Smooth muscle cell (in vitro differentiated cells): ENCODE measurements around the gene PML. TPM values are rescaled to one million over a fixed set of nuclear protein-coding genes. Genes with fewer than 3 reads are reported as not detected.

Experiments
- DNase-seq: peaks from one replicate; lab custom pipeline; 2025; ENCODE audit not compliant: unreplicated experiment; lab: John Stamatoyannopoulos, UW
- H2AFZ ChIP-seq: fragments of 200-600 bp; sonication (generic); 2 replicates; pipeline ENCODE4 v1.6.0; 2016; ENCODE audit warnings: antibody characterized with exemption, low read depth, mild to moderate bottlenecking
- H3F3A ChIP-seq: fragments of 200-600 bp; sonication (generic); 2 replicates; pipeline ENCODE4 v1.6.0; 2017; ENCODE audit warnings: antibody characterized with exemption, low read depth
- H3K27ac ChIP-seq: fragments of 200-600 bp; sonication (generic); 2 replicates; pipeline ENCODE4 v1.5.1; 2016; ENCODE audit warnings: low read depth, mild to moderate bottlenecking
- H3K27me3 ChIP-seq: fragments of 200-600 bp; sonication (generic); 2 replicates; pipeline ENCODE4 v1.6.1; 2016; ENCODE audit warnings: low read depth, mild to moderate bottlenecking
- H3K36me3 ChIP-seq: fragments of 200-600 bp; sonication (generic); 2 replicates; pipeline ENCODE4 v1.5.1; 2016; ENCODE audit warnings: low read depth
- H3K4me1 ChIP-seq: fragments of 200-600 bp; sonication (generic); 2 replicates; pipeline ENCODE4 v1.5.1; 2016; ENCODE audit warnings: low read depth
- H3K4me2 ChIP-seq: fragments of 200-600 bp; sonication (generic); 2 replicates; pipeline ENCODE4 v1.6.0; 2016; ENCODE audit warnings: mild to moderate bottlenecking
- H3K4me3 ChIP-seq: fragments of 200-600 bp; sonication (generic); 2 replicates; pipeline ENCODE4 v1.5.1; 2016; ENCODE audit warnings: mild to moderate bottlenecking
- H3K79me2 ChIP-seq: fragments of 200-600 bp; sonication (generic); 2 replicates; pipeline ENCODE4 v1.6.0; 2016; ENCODE audit warnings: low read depth, mild to moderate bottlenecking
- H3K9ac ChIP-seq: fragments of 200-600 bp; sonication (generic); 2 replicates; pipeline ENCODE4 v1.6.0; 2016; ENCODE audit warnings: low read depth
- H3K9me3 ChIP-seq: fragments of 200-600 bp; sonication (generic); replicated peaks from 2 replicates; pipeline ENCODE4 v1.5.1; 2016; ENCODE audit warnings: low read depth
- H4K20me1 ChIP-seq: fragments of 200-600 bp; sonication (generic); 2 replicates; pipeline ENCODE4 v1.6.0; 2016; ENCODE audit warnings: low read depth
- CTCF ChIP-seq: fragments of 200-600 bp; sonication (generic); IDR thresholded peaks from 2 replicates; pipeline ENCODE4 v1.5.1; 2017; ENCODE audit warnings: borderline replicate concordance, mild to moderate bottlenecking, antibody characterized with exemption; ENCODE audit not compliant: insufficient read depth, poor library complexity, severe bottlenecking
- WGBS: methylation state at CpG from one replicate; pipeline ENCODE4 v1.1.7; 2016; ENCODE audit warnings: low lambda C conversion rate; 5-methylcytosine and 5-hydroxymethylcytosine counted together
- polyA plus RNA-seq: library from polyadenylated mRNA; unstranded; fragments of >200 nt; fragmentation: Nextera tagmentation; extraction: Ambion mirVana; gene quantifications from 2 replicates; pipeline ENCODE4 v1.2.1, GENCODE V29; 2016
- total RNA-seq: library from RNA; depleted of rRNA; stranded (reverse); fragments of >200 nt; gene quantifications from 2 replicates; pipeline ENCODE4 v1.2.3, GENCODE V29; 2014

Gene PML
- total and polyA plus RNA-seq, 2 experiments from 2014 or later, result 33.7 to 34.1 TPM

- H3K79me2 ChIP-seq, result no peaks in the 10 kb centered on the region
- no peak overlapping the region for H3K9ac ChIP-seq
- H3K27me3 ChIP-seq, result no peaks in the 10 kb centered on the region
- no peak overlapping the region for H3K4me2 ChIP-seq
- no peaks in the 10 kb centered on the region for H4K20me1 ChIP-seq
- H2AFZ ChIP-seq, result no peak overlapping the region
- no peaks in the 10 kb centered on the region for H3K36me3 ChIP-seq
- WGBS, result 96% methylated on average over 11 of the region's 11 CpGs
- peaks cover 14% of the 10 kb centered on the region for H3F3A ChIP-seq
- H3K4me1 ChIP-seq, result peaks cover 18% of the 10 kb centered on the region
- H3K27ac ChIP-seq, result no peak overlapping the region
- DNase-seq, result no peak
- H3K4me3 ChIP-seq, result no peak overlapping the region
- H3K9me3 ChIP-seq, result no peaks in the 10 kb centered on the region
- TF ChIP-seq CTCF, result no peak
These were observed 48.3 kb downstream of the PML start for GRCh38 chr15:74042603-74043424.

- H3K27me3 ChIP-seq, result no peaks in the 10 kb centered on the region
- no peak for TF ChIP-seq CTCF
- WGBS, result 92% methylated on average over 7 of the region's 7 CpGs
- H4K20me1 ChIP-seq, result no peaks in the 10 kb centered on the region
- no peak overlapping the region for H3K27ac ChIP-seq
- H3K79me2 ChIP-seq, result no peaks in the 10 kb centered on the region
- DNase-seq, result no peak
- H2AFZ ChIP-seq, result no peak overlapping the region
- H3K4me3 ChIP-seq, result no peak overlapping the region
- no peaks in the 10 kb centered on the region for H3K36me3 ChIP-seq
- no peak overlapping the region for H3K4me2 ChIP-seq
- peaks cover 18% of the 10 kb centered on the region for H3K4me1 ChIP-seq
- H3F3A ChIP-seq, result peaks cover 14% of the 10 kb centered on the region
- no peak overlapping the region for H3K9ac ChIP-seq
- H3K9me3 ChIP-seq, result no peaks in the 10 kb centered on the region
These were observed 49.1 kb downstream of the PML start for GRCh38 chr15:74043425-74044266.

- WGBS, result 94% methylated on average over 31 of the region's 31 CpGs
- no peak for DNase-seq
- H3K27me3 ChIP-seq, result no peaks in the 10 kb centered on the region
- H3K27ac ChIP-seq, result no peak overlapping the region
- TF ChIP-seq CTCF, result no peak
- no peaks in the 10 kb centered on the region for H3K36me3 ChIP-seq
- H3K9me3 ChIP-seq, result no peaks in the 10 kb centered on the region
- H3K4me1 ChIP-seq, result peaks cover 18% of the 10 kb centered on the region
- no peak overlapping the region for H3K4me3 ChIP-seq
- H4K20me1 ChIP-seq, result no peaks in the 10 kb centered on the region
- no peak overlapping the region for H3K4me2 ChIP-seq
- H3K79me2 ChIP-seq, result no peaks in the 10 kb centered on the region
- no peak overlapping the region for H3K9ac ChIP-seq
- no peak overlapping the region for H2AFZ ChIP-seq
- peaks cover 10% of the 10 kb centered on the region for H3F3A ChIP-seq
These were observed 50.0 kb downstream of the PML start for GRCh38 chr15:74044267-74045110.
